ENCODE results near the gene RBP5. TPM values are rescaled to one million over a fixed set of nuclear protein-coding genes. Genes with fewer than 3 reads are reported as not detected.

Gene RBP5, protein sequence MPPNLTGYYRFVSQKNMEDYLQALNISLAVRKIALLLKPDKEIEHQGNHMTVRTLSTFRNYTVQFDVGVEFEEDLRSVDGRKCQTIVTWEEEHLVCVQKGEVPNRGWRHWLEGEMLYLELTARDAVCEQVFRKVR
- polyA plus RNA-seq (ENCODE audit: insufficient read length in 4 of 4): 10 to 100 TPM; 46.5 to 54.0 (median 51.6) TPM

GRCh38 chr12:7128681-7129286 is at the start of gene RBP5:
RBP5 (minus strand) TSS chr12:7128889; CDS start chr12:7128775, 114 bp downstream.
- no peak for DNase-seq (ENCODE audit: low read depth in 4 of 4, low spot score in 3 of 4)

GRCh38 chr12:7178481-7178880 is 49.8 kb upstream of the RBP5 start:
- DNase-seq (ENCODE audit: low read depth in 4 of 4, low spot score in 3 of 4): no peak

- DNase-seq (ENCODE audit: low read depth in 4 of 4, low spot score in 3 of 4): no peak
Measured at GRCh38 chr12:7176595-7176994, 47.9 kb upstream of the RBP5 start.

- no peak for DNase-seq (ENCODE audit: low read depth in 4 of 4, low spot score in 3 of 4)
Measured at GRCh38 chr12:7175493-7175892, 46.8 kb upstream of the RBP5 start.

GRCh38 chr12:7171854-7172253 is 43.2 kb upstream of the RBP5 start:
- no peak for DNase-seq (ENCODE audit: low read depth in 4 of 4, low spot score in 3 of 4)

DNA sequence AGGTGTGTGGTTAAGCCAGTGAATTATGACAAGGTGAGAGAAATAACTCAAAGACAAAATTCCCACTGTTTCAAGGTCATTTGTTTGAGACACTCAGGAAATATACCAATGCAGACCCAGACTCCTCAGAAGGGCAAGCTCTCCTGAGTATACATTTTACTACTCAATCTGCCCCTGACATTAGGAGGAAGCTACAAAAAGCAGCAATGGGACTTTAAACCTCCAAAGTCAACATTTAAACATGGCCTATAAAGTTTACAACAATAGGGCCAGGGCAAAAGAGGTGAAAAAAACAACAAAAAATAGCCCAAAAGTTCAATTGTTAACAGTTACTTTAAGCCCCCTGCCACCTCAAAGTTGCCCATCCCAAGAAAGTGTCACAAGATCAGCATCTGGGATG is 41.3 kb upstream of the RBP5 start:
- DNase-seq (ENCODE audit: low read depth in 4 of 4, low spot score in 3 of 4): no peak

- DNase-seq (ENCODE audit: low read depth in 4 of 4, low spot score in 3 of 4): peak; percentile 10 to 28 (median 16)
Measured at GRCh38 chr12:7162691-7163114, 34.0 kb upstream of the RBP5 start.

DNA sequence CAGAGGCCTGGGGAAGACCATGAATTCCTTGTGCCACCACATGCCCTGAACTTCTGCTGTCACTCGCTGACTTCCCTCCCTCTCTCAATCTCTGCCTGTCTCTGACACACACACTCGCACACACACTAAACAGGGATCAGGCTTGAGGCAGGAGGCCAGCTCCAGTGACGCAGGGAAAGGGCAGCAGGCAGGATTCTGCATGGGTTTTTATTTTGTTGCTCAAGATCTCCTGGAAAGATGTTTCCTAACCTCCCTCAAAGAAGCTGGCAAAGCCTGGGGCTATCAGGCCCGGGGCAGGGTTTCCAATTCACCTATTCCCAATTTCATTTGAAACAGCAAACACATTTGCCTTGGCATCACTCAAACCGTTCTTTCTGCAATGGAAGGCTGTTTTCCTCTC is 33.1 kb upstream of the RBP5 start:
- no peak for DNase-seq (ENCODE audit: low read depth in 4 of 4, low spot score in 3 of 4)

- no peak for DNase-seq (ENCODE audit: low read depth in 4 of 4, low spot score in 3 of 4)
Measured at GRCh38 chr12:7161327-7161726, 32.6 kb upstream of the RBP5 start.

DNA sequence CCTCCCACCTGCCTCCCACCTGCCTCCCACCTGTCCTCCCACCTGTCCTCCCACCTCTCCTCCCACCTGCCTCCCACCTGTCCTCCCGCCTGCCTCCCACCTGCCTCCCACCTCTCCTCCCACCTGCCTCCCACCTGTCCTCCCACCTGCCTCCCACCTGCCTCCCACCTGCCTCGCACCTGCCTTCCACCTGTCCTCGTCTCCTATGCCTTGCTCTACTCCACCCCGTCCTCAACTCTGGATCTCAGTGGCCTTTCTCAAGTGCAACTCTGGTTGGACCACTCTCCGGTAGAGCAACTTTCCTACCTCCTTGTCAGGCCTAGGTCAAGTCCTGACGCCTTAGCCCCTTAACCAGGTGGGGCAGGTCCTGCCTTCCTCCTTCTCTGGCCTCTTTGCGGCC is 31.5 kb upstream of the RBP5 start:
- no peak for DNase-seq (ENCODE audit: low read depth in 4 of 4, low spot score in 3 of 4)

DNA sequence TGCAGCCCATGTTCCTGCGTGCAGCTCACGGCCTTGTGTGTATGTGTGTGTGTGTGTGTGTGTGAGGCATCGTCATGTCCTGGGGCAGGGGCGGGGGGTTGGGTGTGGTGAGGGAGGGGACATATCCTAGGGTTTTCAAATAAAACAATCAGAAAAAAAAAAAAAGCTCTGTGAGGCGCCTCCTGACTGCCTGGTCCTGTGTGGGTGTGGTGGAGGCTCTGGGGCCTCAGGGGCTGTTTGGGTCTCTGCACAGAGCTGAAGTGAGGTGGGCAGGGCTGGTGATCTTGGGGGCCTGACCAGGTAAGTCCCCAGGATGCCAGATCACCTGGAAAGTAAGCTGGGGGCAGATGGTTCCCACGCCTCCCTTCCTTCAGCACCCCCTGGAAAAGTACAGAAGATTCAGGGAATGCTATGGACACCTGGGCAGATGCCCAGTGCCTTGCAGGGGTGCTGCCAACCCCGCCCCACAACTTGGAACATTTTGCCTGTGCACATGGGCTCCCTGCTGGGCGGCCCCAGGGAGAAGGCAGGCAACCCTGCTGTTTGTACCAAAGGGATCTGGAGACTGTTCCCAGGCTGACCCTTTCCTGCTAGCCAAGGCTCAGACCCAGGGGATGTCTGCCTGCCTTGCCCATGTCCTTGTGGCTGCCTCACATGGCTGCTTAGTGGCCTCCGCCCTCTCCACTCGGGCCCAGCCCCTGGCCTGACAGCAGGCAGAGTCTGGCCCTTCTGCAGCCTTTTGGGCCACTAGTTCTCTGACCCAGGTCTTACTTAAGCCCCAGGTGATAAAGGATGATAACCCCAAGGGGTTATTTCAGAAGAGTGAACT is 30.3 kb upstream of the RBP5 start:
- DNase-seq (ENCODE audit: low read depth in 4 of 4, low spot score in 3 of 4): no peak

DNA sequence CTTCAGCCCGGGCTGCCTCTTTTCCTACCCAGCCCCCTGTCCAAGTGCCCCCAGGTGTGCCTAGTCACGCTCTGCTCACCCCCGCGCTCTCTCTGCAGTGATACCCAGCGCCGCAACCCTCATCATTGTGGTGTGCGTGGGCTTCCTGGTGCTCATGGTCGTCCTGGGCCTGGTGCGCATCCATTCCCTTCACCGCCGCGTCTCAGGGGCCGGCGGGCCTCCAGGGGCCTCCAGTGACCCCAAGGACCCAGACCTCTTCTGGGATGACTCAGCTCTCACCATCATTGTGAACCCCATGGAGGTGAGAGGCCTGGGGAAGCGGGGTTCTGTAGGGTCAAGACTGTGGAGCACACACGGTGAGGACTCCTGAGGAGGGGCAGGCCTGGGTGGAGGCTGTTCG is 28.7 kb upstream of the RBP5 start:
- DNase-seq (ENCODE audit: low read depth in 4 of 4, low spot score in 3 of 4): no peak

- DNase-seq (ENCODE audit: low read depth in 4 of 4, low spot score in 3 of 4): no peak
Measured at GRCh38 chr12:7156259-7157197, 27.8 kb upstream of the RBP5 start.

DNA sequence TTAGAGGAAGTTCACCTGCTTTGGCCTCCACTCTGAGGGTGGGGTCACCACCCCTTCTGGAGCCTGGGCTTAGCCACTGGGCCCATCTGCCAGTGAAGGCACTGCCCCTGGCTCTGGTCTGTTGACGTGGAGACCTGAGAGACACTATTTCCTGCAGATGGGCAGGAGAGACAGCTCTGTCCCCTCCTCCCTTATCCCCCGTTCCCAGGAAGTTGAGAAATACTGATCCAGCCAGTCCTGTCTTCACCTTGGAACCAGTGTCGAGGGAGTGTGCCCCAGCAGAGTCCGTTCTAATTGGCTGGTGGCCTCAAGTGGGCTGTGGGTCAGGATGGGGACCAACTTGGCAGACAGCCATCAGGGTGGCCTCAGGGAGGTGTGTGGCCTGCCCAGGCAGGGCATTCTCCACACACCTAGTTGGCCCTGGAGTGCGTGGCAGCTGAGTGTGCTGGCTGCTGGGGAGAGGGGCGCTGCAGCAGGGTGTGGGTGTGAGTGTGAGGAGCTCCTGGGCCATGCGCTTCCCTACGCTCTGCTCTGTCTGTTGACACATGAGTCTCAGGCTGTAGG is 26.9 kb upstream of the RBP5 start:
- DNase-seq (ENCODE audit: low read depth in 4 of 4, low spot score in 3 of 4): no peak

- DNase-seq (ENCODE audit: low read depth in 4 of 4, low spot score in 3 of 4): no peak
Measured at GRCh38 chr12:7154901-7155470, 26.3 kb upstream of the RBP5 start.

- no peak for DNase-seq (ENCODE audit: low read depth in 4 of 4, low spot score in 3 of 4)
Measured at GRCh38 chr12:7154042-7154441, 25.4 kb upstream of the RBP5 start.

DNA sequence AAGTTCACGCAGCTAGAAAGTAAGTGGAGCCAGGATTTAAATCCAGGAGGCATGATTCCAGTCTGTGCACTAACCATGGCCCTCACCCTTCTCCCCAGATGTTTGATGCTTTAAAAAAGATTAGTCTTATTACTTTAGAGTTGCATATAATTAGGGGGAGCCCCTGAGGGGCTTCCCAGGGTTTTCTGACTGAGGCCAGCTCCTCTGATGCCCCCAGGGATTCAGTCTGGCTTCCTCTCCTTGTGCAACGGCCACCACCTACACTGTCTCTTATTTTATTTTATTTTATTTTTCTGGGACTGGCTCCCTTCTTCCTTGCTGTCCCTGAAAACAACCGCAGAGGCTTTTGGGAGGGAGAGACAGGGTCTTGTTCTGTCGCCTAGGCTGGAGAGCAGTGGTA is 24.1 kb upstream of the RBP5 start:
- DNase-seq (ENCODE audit: low read depth in 4 of 4, low spot score in 3 of 4): no peak

DNA sequence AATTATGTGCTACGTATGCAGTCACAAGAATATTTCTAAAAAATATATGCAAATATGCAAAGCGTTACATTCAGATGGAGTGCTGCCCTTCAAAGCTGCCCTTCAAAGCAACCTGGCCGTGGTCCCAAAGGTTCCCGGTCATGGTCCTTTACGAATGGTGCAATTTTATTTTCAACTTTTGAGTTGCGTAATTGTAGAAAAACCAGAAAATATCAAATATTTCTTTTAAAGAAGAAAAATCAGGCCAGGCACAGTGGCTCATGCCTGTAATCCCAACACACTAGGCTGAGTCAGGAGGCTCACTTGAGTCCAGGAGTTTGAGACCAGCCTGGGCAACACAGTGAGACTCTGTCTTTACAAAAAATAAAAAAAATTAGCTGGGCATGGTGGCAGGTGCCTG is 22.8 kb upstream of the RBP5 start:
- DNase-seq (ENCODE audit: low read depth in 4 of 4, low spot score in 3 of 4): no peak

DNA sequence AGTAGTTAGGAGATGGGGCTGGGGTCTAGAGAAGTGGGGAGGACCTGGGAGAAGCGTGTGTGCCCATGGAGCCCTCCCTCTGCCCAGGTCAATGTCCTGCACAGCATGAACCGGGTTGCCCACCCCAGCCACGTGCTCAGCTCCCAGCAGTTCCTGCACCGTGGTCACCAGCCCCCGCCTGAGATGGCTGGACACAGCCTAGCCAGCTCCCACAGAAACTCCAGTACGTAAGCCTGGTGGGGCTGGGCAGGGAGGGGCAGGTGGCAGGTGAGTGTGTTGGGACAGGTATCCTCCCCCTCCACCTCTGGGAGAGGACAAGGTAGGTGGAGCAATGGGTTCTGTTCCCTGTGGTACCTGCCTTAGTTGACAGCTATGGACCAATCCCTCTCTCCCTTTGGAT is 22.2 kb upstream of the RBP5 start:
- no peak for DNase-seq (ENCODE audit: low read depth in 4 of 4, low spot score in 3 of 4)

- DNase-seq (ENCODE audit: low read depth in 4 of 4, low spot score in 3 of 4): no peak
Measured at GRCh38 chr12:7150356-7150755, 21.7 kb upstream of the RBP5 start.
